Kidney capillary endothelial cell (primary cell): ENCODE results near the gene ZFP14.
"Not testable (repeated sequence)": the region's sequence is repeated elsewhere in the genome, so short reads cannot be mapped to it uniquely, and the experiment has no call there.

Experiments used
- DNase-seq: peaks from one replicate; pipeline ENCODE4 v3.0.0-alpha.2; 2018; ENCODE audit warnings: low spot score

The ZFP14 gene

DNA sequence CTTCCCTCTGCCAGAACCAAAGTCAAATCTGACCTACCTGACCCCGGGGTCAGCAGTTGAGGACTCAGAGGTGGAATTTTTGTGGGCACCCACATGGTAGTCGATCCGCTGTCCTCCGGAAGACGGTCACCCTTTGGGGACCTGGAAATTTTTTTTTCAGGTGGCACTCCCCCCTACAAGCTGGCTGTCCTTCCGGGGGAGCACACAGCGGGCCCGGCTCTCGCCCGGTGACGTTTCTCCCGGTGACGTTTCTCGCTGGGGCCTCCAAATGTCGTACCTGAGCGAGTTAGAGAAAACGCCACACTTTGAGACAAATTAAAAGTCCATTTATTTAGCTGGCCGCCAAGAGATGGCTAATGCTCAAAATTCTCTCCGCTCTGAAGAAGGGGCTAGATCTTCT, 48.8 kb downstream of the ZFP14 start:
- DNase-seq, result no peak

DNA sequence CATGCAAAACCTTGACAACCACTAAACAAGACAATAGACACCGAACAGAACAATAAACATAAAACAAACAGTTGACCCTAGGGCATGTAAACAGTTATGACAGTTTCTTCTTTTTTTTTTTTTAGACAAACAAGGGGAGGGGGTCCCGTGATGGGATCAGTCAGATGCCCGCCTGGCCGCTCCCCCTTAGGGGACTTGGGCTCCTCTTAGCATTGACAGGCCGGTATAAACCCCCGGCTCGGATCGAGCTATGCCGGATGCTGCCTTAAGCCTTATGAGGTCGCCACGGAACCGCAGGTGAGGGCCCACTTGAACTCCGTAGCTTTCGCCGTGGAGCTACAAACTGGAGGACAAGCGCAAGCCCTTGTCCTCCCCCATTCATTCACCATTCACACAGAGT, 49.5 kb downstream of the ZFP14 start:
- not testable (repeated sequence) for DNase-seq

GRCh38 chr19:36326649-36327048, 52.4 kb downstream of the ZFP14 start:
- not testable (repeated sequence) for DNase-seq

- not testable (repeated sequence) for DNase-seq
Observed at GRCh38 chr19:36315164-36315563, 63.8 kb downstream of the ZFP14 start.

DNA sequence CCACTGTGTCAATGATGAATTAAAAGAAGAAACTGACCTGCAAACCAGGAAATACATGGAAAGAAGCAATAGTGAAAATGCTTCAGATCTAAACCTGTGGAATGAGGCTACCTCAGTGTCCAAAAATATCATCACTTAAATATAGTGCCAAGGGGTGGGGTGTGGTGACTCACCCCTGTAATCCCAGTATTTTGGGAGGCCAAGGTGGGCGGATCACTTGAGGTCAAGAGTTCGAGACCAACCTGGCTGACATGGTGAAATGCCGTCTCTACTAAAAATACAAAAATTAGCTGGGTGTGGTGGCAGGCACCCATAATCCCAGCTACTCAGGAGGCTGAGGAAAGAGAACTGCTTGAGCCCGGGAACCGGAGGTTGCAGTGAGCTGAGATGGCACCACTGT, 64.9 kb downstream of the ZFP14 start:
- not testable (repeated sequence) for DNase-seq

- not testable (repeated sequence) for DNase-seq
Observed at GRCh38 chr19:36311098-36311760, 67.8 kb downstream of the ZFP14 start.

DNA sequence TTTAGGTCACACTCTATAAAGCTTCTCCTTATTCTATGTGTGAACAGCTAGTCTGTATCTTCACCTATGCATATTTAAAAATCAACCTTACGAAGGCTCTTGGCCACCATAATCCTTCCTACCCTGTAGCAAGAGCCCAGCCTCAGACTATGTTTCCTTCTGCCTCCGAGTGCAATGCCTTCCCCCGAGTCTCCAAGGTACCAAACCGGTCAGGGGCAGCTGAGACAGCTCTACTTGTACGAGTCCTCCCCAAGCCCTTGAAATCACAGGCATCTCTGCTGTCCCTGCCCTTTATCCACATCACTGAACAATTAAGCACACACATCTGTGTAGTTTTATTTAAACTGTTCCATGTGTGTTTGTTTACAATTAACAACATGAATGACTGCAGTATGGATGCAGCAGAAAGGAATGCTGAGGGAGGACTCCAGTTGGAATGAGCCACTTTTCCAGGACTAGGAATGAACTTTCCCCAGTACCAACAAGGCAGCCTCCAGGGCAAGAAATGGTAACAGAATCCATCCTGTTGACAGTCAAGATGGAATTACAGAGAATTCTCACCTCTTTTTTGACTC, 68.5 kb downstream of the ZFP14 start:
- not testable (repeated sequence) for DNase-seq

DNA sequence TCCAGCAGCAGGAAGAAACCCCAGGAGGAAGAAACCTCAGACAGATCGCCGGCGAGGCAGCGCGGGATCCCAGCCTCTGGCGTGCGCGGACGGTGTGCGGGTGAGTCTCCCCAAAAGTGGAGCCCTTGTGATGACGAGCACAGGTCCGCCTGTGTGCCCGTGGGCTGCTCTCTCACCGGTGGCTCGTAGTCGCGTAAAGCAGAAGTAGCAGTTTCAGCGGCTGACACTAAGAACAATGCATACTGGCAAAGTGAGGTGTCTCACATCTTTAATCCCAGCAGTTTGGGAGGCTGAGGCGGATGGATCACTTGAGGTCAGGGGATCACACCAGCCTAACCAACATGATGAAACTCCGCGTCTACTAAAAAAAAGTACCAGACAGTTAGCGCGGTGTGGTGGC, 69.2 kb downstream of the ZFP14 start:
- not testable (repeated sequence) for DNase-seq

DNA sequence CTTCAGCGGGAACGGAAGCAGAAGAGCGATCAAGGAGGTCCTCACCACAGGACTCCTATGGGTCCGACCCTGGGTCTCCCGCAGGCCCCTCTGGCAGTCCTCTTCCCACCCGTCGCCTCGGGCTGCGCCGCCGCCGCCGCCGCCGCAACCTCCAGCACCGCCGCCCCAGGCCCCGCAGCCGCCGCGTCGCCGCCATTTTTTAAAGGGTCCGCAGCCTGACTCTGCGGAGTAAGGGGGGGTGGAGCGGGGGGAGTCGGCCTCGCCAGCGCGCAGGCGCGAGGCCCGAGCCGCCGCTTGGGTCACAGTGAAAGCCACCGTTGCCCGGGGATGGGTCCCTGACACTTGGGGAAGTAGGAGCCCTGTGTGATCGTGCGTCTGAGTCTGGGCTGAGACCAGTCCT, 69.7 kb downstream of the ZFP14 start:
- not testable (repeated sequence) for DNase-seq

DNA sequence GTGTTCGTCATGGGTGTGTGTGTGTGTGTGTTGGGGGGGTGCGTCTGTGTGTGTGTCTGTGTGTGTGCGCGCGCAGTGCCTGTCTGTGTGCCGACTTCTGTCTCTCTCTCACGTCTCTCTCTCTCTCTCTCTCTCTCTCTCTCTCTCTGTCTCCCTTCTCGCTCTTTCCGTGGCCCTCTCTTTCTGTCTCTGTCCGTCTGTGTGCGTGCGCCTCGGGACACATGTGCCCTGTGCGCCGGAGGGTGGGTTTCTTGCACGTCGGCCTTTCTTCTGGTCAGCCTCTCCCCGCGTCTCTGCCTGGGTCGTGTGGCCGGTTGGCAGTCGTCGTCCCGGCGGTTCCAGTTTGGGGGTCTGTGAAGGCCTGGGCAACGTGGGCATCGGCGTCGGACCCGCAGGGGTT, 86.7 kb downstream of the ZFP14 start:
- DNase-seq, result not testable (repeated sequence)
